Measurements from ENCODE around the gene GABRB1.

GABRB1 gene

GRCh38 chr4:47413521-47413920 lies 382.2 kb downstream of the GABRB1 start:
- DNase-seq, result no peak

GRCh38 chr4:47415719-47416118 lies 384.4 kb downstream of the GABRB1 start:
- DNase-seq, result no peak

- no peak for DNase-seq
Measured at GRCh38 chr4:47418147-47418546, 386.8 kb downstream of the GABRB1 start.

- DNase-seq, result no peak
Measured at GRCh38 chr4:47419296-47419695, 387.9 kb downstream of the GABRB1 start.

- no peak for DNase-seq
Measured at GRCh38 chr4:47425628-47426027, 394.3 kb downstream of the GABRB1 start.

GRCh38 chr4:47427935-47428334 lies 396.6 kb downstream of the GABRB1 start:
- no peak for DNase-seq

GRCh38 chr4:47432749-47433148 lies 401.4 kb downstream of the GABRB1 start:
- DNase-seq, result no peak

- DNase-seq, result no peak
Measured at GRCh38 chr4:47434931-47435330, 403.6 kb downstream of the GABRB1 start.

- DNase-seq, result no peak
Measured at GRCh38 chr4:47442980-47443379, 411.6 kb downstream of the GABRB1 start.

- no peak for DNase-seq
Measured at GRCh38 chr4:47444031-47444430, 412.7 kb downstream of the GABRB1 start.

- DNase-seq, result no peak
Measured at GRCh38 chr4:47451657-47452056, 420.3 kb downstream of the GABRB1 start.

- no peak for DNase-seq
Measured at GRCh38 chr4:47462799-47463234, 431.4 kb downstream of the GABRB1 start.

GRCh38 chr4:47463235-47463956 lies 432.0 kb downstream of the GABRB1 start, which contains the start of gene COMMD8:
Gene COMMD8, minus strand, starts transcription at chr4:47463702. Its CDS starts 51 bp downstream, at chr4:47463651.
- peak; percentile 87 for DNase-seq

GRCh38 chr4:47465004-47465403 lies 433.6 kb downstream of the GABRB1 start:
- no peak for DNase-seq

- DNase-seq, result no peak
Measured at GRCh38 chr4:47466056-47466785, 434.9 kb downstream of the GABRB1 start.

GRCh38 chr4:47468706-47469365 lies 437.5 kb downstream of the GABRB1 start:
- DNase-seq, result peak; percentile 6

- DNase-seq, result no peak
Measured at GRCh38 chr4:47469951-47470350, 438.6 kb downstream of the GABRB1 start.

- DNase-seq, result no peak
Measured at GRCh38 chr4:47471064-47471463, 439.7 kb downstream of the GABRB1 start.

- DNase-seq, result no peak
Measured at GRCh38 chr4:47471591-47471990, 440.2 kb downstream of the GABRB1 start.

- DNase-seq, result no peak
Measured at GRCh38 chr4:47473141-47473750, 441.9 kb downstream of the GABRB1 start.

- DNase-seq, result no peak
Measured at GRCh38 chr4:47474799-47475198, 443.4 kb downstream of the GABRB1 start.

GRCh38 chr4:47475411-47475810 lies 444.0 kb downstream of the GABRB1 start:
- DNase-seq, result no peak

Data from amniotic stem cell (primary cell).